CD14-positive monocyte (primary cell): ENCODE results near the gene ZFP92. TPM values are rescaled to one million over a fixed set of nuclear protein-coding genes. Genes with fewer than 3 reads are reported as not detected.

Source experiments
- DNase-seq, 3 donors: peaks; one replicate each; pipeline ENCODE4 v3.0.0-alpha.2; 2011 to 2022
- H2AFZ ChIP-seq: 2 replicates; pipeline ENCODE4 v1.6.0; 2012; ENCODE audit warnings: mild to moderate bottlenecking, low read depth, low read length, inconsistent platforms; ENCODE audit not compliant: insufficient read depth, poor library complexity, severe bottlenecking
- H3K27ac ChIP-seq, 2 donors: 1 replicate in 1 of 2; 2 replicates in 1 of 2; pipeline ENCODE4 v1.5.1; 2012 to 2013; ENCODE audit warnings: low read length in 2 of 2, control low read depth in 1 of 2, inconsistent platforms in 1 of 2, low read depth in 1 of 2, mild to moderate bottlenecking in 1 of 2
- H3K27me3 ChIP-seq, 2 donors: one replicate each; pipeline versions ENCODE4 v1.6.0 to v1.6.1; 2011 to 2013; ENCODE audit warnings: low read length in 2 of 2; ENCODE audit not compliant: control insufficient read depth in 2 of 2, insufficient read depth in 2 of 2
- H3K36me3 ChIP-seq, 2 donors: replicated peaks in 1 of 2; 1 replicate in 1 of 2; 2 replicates in 1 of 2; pipeline versions ENCODE4 v1.5.1 to v1.6.1; 2012 to 2013; ENCODE audit warnings: low read length in 2 of 2, control low read depth in 1 of 2, inconsistent platforms in 1 of 2, mild to moderate bottlenecking in 1 of 2; ENCODE audit not compliant: insufficient read depth in 2 of 2, control insufficient read depth in 1 of 2
- H3K4me1 ChIP-seq, 2 donors: 1 replicate in 1 of 2; 2 replicates in 1 of 2; pipeline versions ENCODE4 v1.5.1 to v1.6.1; 2012 to 2013; ENCODE audit warnings: low read length in 2 of 2, control low read depth in 1 of 2, inconsistent platforms in 1 of 2, mild to moderate bottlenecking in 1 of 2, moderate library complexity in 1 of 2; ENCODE audit not compliant: insufficient read depth in 2 of 2, control insufficient read depth in 1 of 2
- H3K4me2 ChIP-seq: replicated peaks from 2 replicates; pipeline ENCODE3; 2012; ENCODE audit warnings: low read length, moderate library complexity, mild to moderate bottlenecking; ENCODE audit not compliant: poor library complexity, severe bottlenecking; ENCODE audit errors: extremely low read depth
- H3K4me3 ChIP-seq, 3 experiments: fragments of 200-600 bp in 1 of 3; sonication (generic) in 1 of 3; replicated peaks in 1 of 3; 1 replicate in 2 of 3; 2 replicates in 1 of 3; pipeline ENCODE4 v1.5.1; 2011 to 2013; ENCODE audit warnings: low read length in 3 of 3, mild to moderate bottlenecking in 3 of 3, control low read depth in 2 of 3, low read depth in 2 of 3, inconsistent platforms in 1 of 3, moderate library complexity in 1 of 3
- H3K79me2 ChIP-seq: 2 replicates; pipeline ENCODE4 v1.6.0; 2012; ENCODE audit warnings: mild to moderate bottlenecking, control low read depth, inconsistent platforms, low read length, moderate library complexity; ENCODE audit not compliant: insufficient read depth
- H3K9ac ChIP-seq: 2 replicates; pipeline ENCODE4 v1.6.0; 2017; ENCODE audit warnings: low read length, mild to moderate bottlenecking; ENCODE audit not compliant: insufficient read depth, poor library complexity, severe bottlenecking
- H3K9me3 ChIP-seq, 2 donors: replicated peaks in 1 of 2; 1 replicate in 1 of 2; 2 replicates in 1 of 2; pipeline versions ENCODE4 v1.5.1 to v1.6.1; 2012 to 2013; ENCODE audit warnings: low read length in 2 of 2, control low read depth in 1 of 2; ENCODE audit not compliant: control insufficient read depth in 1 of 2, insufficient read depth in 1 of 2
- H4K20me1 ChIP-seq: 2 replicates; pipeline ENCODE4 v1.6.0; 2012; ENCODE audit warnings: mild to moderate bottlenecking, low read length, control low read depth, moderate library complexity; ENCODE audit not compliant: insufficient read depth
- H3K27ac Mint-ChIP-seq, 7 donors: one replicate each; pipeline ENCODE4 v1.8.0; 2020; ENCODE audit warnings: mild to moderate bottlenecking in 7 of 7, mixed read lengths in 7 of 7, moderate library complexity in 6 of 7, inconsistent platforms in 2 of 7
- H3K27me3 Mint-ChIP-seq, 3 donors: one replicate each; pipeline ENCODE4 v1.8.0; 2021 to 2022; ENCODE audit warnings: low read depth in 3 of 3, mild to moderate bottlenecking in 3 of 3, mixed read lengths in 3 of 3, moderate library complexity in 3 of 3, inconsistent platforms in 1 of 3
- H3K36me3 Mint-ChIP-seq, 2 donors: one replicate each; pipeline ENCODE4 v1.8.0; 2020; ENCODE audit warnings: mixed read lengths in 2 of 2, inconsistent platforms in 1 of 2, mild to moderate bottlenecking in 1 of 2
- H3K4me1 Mint-ChIP-seq: one replicate; pipeline ENCODE4 v1.8.0; 2020; ENCODE audit warnings: mild to moderate bottlenecking, mixed read lengths
- H3K4me3 Mint-ChIP-seq, 2 donors: one replicate each; pipeline ENCODE4 v1.8.0; 2020; ENCODE audit warnings: mild to moderate bottlenecking in 2 of 2, mixed read lengths in 2 of 2, moderate library complexity in 1 of 2
- H3K9me3 Mint-ChIP-seq, 7 donors: one replicate each; pipeline ENCODE4 v1.8.0; 2020 to 2022; ENCODE audit warnings: mixed read lengths in 7 of 7, mild to moderate bottlenecking in 6 of 7, moderate library complexity in 6 of 7, inconsistent platforms in 2 of 7
- WGBS: methylation state at CpG from one replicate; pipeline ENCODE4 v1.1.5; 2013; ENCODE audit warnings: missing lambda C conversion rate; ENCODE audit not compliant: insufficient coverage; 5-methylcytosine and 5-hydroxymethylcytosine counted together
- intact Hi-C, 2 donors: fragments of 100-400 bp; cut with micrococcal nuclease; formaldehyde crosslinking; loops; one replicate each; pipeline versions ENCODE4 v1.15.0 to v1.15.1; 2023
- polyA plus RNA-seq, 3 donors: library from polyadenylated mRNA; depleted of rRNA in 1 of 3; unstranded in 2 of 3; stranded (reverse) in 1 of 3; fragments of 300-500 nt in 2 of 3; fragments of >200 nt in 1 of 3; fragmentation: Illumina TruSeq in 2 of 3; gene quantifications; 1 replicate in 2 of 3; 2 replicates in 1 of 3; pipeline ENCODE4 v1.2.3, GENCODE V29; 2012 to 2021
- TF ChIP-seq, protein P1 (sequence below): fragments of 200-600 bp; IDR thresholded peaks from one replicate; pipeline ENCODE4 v1.8.0; 2022; ENCODE audit warnings: antibody characterized with exemption, mild to moderate bottlenecking

Gene ZFP92
- polyA plus RNA-seq, 3 donors = 0.04 to 0.96 (median 0.13) TPM

DNA sequence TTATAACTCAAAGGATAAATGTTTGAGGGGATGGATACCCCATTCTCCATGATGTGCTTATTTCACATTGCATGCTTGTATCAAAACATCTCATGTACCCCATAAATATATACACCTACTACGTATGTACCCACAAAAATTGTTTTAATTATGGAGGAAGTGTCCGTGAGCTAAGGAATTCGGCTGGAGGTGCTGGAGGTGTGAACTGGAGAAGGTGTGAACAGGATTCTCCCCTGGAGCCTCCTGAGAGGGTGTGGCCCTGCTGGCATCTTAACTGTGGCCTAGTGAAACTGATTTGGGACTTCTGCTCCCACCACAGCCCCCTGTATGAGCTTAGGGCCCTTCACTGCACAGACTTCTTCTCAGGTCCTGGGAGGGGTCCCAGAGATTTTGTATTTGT lies 33.5 kb upstream of the ZFP92 start:
- TF ChIP-seq, protein P1, sequence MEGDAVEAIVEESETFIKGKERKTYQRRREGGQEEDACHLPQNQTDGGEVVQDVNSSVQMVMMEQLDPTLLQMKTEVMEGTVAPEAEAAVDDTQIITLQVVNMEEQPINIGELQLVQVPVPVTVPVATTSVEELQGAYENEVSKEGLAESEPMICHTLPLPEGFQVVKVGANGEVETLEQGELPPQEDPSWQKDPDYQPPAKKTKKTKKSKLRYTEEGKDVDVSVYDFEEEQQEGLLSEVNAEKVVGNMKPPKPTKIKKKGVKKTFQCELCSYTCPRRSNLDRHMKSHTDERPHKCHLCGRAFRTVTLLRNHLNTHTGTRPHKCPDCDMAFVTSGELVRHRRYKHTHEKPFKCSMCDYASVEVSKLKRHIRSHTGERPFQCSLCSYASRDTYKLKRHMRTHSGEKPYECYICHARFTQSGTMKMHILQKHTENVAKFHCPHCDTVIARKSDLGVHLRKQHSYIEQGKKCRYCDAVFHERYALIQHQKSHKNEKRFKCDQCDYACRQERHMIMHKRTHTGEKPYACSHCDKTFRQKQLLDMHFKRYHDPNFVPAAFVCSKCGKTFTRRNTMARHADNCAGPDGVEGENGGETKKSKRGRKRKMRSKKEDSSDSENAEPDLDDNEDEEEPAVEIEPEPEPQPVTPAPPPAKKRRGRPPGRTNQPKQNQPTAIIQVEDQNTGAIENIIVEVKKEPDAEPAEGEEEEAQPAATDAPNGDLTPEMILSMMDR = no peak
- Histone ChIP-seq H3K79me2 (no peaks in the 10 kb centered on the region), H3K4me1 (no peaks in the 10 kb centered on the region), H3K4me3 (no peak overlapping the region), H3K9ac (no peak overlapping the region), H2AFZ (no peak overlapping the region), H3K4me2 (no peak overlapping the region), H3K9me3 (peaks cover 0 to 3% of the 10 kb centered on the region in 2 donors), H3K27me3 (no peaks in the 10 kb centered on the region), H3K27ac (no peak overlapping the region), H3K36me3 (no peaks in the 10 kb centered on the region), H4K20me1 (no peaks in the 10 kb centered on the region)
- Mint-ChIP-seq H3K4me1 (no peaks in the 10 kb centered on the region), H3K27me3 (peaks cover 0 to 4% (median 1%) of the 10 kb centered on the region in 3 donors), H3K9me3 (no peaks in the 10 kb centered on the region), H3K36me3 (no peaks in the 10 kb centered on the region), H3K4me3 (no peak overlapping the region), H3K27ac (no peak overlapping the region)
- WGBS = no CpG with 5 or more reads among the region's 3 CpGs
- intact Hi-C loops = no loop called here
- no peak for DNase-seq

DNA sequence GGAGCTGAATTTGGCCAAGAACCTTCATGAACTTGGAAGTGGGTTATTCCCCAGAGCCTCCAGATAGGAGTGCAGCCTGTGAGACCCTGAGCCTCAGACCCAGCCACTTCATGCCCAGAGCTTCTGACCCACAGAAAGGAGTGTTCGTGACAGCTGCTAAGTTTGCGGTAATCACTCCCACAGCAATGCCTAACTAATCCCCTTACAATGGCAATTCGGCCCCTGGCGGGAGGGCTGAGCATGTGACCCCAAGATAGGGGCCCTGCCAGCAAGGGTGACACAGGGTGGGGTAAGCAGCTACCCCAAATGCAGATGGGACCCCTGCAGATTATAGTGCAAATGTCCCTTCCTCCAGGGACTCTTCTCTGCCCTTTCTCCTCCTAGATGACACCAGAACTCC lies 32.7 kb upstream of the ZFP92 start:
- Histone ChIP-seq H3K4me3 (no peak overlapping the region), H2AFZ (no peak overlapping the region), H3K79me2 (no peaks in the 10 kb centered on the region), H4K20me1 (no peaks in the 10 kb centered on the region), H3K9ac (no peak overlapping the region), H3K9me3 (peaks cover 0 to 11% of the 10 kb centered on the region in 2 donors), H3K4me2 (no peak overlapping the region), H3K4me1 (no peaks in the 10 kb centered on the region), H3K36me3 (no peaks in the 10 kb centered on the region), H3K27ac (no peak overlapping the region), H3K27me3 (no peaks in the 10 kb centered on the region)
- no peaks in the 10 kb centered on the region for H3K36me3 Mint-ChIP-seq
- no peaks in the 10 kb centered on the region for H3K4me1 Mint-ChIP-seq
- no peak overlapping the region for H3K4me3 Mint-ChIP-seq
- intact Hi-C loops = no loop called here
- H3K9me3 Mint-ChIP-seq = no peaks in the 10 kb centered on the region
- DNase-seq = no peak
- TF ChIP-seq, protein P1 = no peak
- H3K27me3 Mint-ChIP-seq = peaks cover 0 to 4% (median 1%) of the 10 kb centered on the region in 3 donors
- no CpG with 5 or more reads among the region's 4 CpGs for WGBS
- no peak overlapping the region for H3K27ac Mint-ChIP-seq
